Lower leg skin (tissue), 3 donors: ENCODE results near the gene FAM135A.

ENCODE experiments used
- CTCF ChIP-seq, 3 donors: fragments of 450-650 bp; IDR thresholded peaks; one replicate each; pipeline ENCODE4 v1.5.1; 2016; ENCODE audit warnings: antibody characterized with exemption in 3 of 3, mild to moderate bottlenecking in 3 of 3, moderate library complexity in 2 of 3
- POLR2A ChIP-seq, 2 donors: fragments of 450-650 bp; IDR thresholded peaks; one replicate each; pipeline ENCODE4 v1.6.1; 2016 to 2017; ENCODE audit warnings: antibody characterized with exemption in 2 of 2, mild to moderate bottlenecking in 1 of 2, moderate library complexity in 1 of 2

- TF ChIP-seq CTCF (IDR thresholded peaks at IDR 0.05) = no peak
- TF ChIP-seq POLR2A (IDR thresholded peaks at IDR 0.05) = no peak
Measured at GRCh38 chr6:70549327-70549726, 136.0 kb downstream of the FAM135A start.
